GM13977 (cell line): Measurements from ENCODE around the gene GATAD2A.

Source experiments
- DNase-seq: peaks from one replicate; pipeline ENCODE4 v3.0.0; 2012; ENCODE audit warnings: low spot score
- CTCF ChIP-seq: IDR thresholded peaks from 2 replicates; pipeline ENCODE4 v1.5.1; 2012; ENCODE audit warnings: mild to moderate bottlenecking, control low read depth; ENCODE audit not compliant: insufficient read depth; ENCODE audit errors: extremely low read depth, missing control alignments
- in situ Hi-C: fragments of 300-500 bp; cut with MboI; formaldehyde crosslinking; loops from one replicate; pipeline ENCODE4 v1.12.0; 2022; ENCODE audit warnings: low sequenced_read_pairs, low pct_unique_long_range_greater_than_20kb, mixed read lengths, inconsistent platforms; ENCODE audit not compliant: unreplicated experiment

GATAD2A gene

DNA sequence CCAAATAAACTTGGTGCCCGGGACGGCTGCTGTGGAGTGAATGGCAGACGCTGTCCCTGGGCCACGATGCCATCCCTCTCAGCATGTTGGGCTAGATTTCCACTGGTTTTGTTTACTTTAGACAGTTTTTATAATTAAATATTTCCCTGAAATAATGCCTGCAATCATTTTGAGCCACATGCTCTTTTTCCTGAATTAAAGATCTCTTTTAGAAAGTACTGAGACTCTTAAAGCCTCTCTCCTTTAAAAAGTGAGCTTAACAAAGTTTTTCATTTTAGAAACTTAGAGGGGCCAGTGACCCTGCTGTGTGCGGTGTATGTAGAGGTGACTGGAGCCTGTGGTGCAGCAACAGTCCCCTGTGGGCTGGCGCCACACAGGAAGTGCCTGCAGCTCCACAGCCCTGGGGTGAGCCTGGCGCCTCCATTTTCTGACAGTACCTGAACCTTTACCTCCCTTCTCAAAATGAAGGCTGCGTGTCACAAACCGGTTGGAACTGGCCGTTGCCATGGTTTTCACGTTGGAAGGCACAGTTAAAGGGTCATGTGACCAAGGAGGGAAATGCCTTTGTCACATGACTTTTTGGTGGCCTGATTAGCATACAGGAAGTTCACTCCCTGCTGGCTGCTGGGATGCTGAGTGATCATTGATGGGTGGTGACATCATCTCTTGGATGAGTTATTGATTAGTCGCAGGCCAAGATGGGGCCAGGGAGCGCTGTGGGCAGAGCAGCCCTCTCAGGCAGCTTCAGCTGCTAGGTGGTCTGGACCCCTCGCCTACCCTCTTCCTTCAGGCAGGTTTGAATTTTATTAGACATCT, 83.6 kb downstream of the GATAD2A start:
- TF ChIP-seq CTCF: no peak
- in situ Hi-C loops: loop anchor here (25.0 kb wide), 1 partner anchor 327 kb away; the partner anchor contains the start of gene MEF2B
- DNase-seq: peak; percentile 80

DNA sequence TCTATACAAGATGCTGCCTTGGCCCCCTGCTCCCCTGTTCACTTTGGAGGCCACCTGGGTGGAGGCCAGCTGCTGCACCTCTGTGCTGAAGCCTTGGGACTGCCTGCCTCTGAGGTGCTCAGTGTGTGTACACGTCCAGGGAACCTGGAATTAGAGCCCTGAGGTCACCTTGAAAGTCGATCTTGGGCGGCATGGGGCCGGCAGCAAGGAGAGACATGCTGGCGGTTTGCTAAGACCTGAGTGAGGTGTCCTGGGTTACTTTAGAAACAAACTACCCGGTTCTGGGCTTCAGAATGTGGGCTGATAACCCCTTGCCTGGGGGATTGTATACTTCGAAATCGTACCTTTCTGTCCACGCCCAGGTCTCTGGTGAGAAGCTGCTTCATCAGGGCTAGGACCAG, 84.3 kb downstream of the GATAD2A start:
- in situ Hi-C loops: loop anchor here (5.0 to 25.0 kb wide), 2 partner anchors 123 to 328 kb away; partner anchors contain the start of gene MEF2B
- no peak for DNase-seq
- TF ChIP-seq CTCF: no peak

- TF ChIP-seq CTCF: peak; percentile 86
- peak; percentile 88 for DNase-seq
- in situ Hi-C loops: loop anchor here (5.0 to 25.0 kb wide), 2 partner anchors 123 to 328 kb away; partner anchors contain the start of gene MEF2B
Observed at GRCh38 chr19:19490214-19490968, 84.9 kb downstream of the GATAD2A start.

- no peak for TF ChIP-seq CTCF
- DNase-seq: no peak
- in situ Hi-C loops: loop anchor here (5.0 to 25.0 kb wide), 2 partner anchors 124 to 329 kb away; partner anchors contain the start of gene MEF2B
Observed at GRCh38 chr19:19491321-19492025, 86.0 kb downstream of the GATAD2A start.

- DNase-seq: no peak
- in situ Hi-C loops: loop anchor here (5.0 to 25.0 kb wide), 2 partner anchors 125 to 330 kb away; partner anchors contain the start of gene MEF2B
- TF ChIP-seq CTCF: no peak
Observed at GRCh38 chr19:19492026-19492610, 86.6 kb downstream of the GATAD2A start.
